Measurements from ENCODE around the gene MTREX.

GRCh38 chr5:55316837-55317236 is 9.0 kb downstream of the MTREX start:
- no peak for TF ChIP-seq CTCF (conservative IDR thresholded peaks at IDR 0.05)
- no peak for TF ChIP-seq ZFX (IDR thresholded peaks at IDR 0.05)

Measured in C4-2B (cell line).